HFFc6 (cell line): ENCODE results near the gene HIBCH. TPM values are rescaled to one million over a fixed set of nuclear protein-coding genes. Genes with fewer than 3 reads are reported as not detected.

Experiments
- DNase-seq: peaks from one replicate; pipeline ENCODE4 v3.0.0-alpha.2; 2018
- H3K27ac Mint-ChIP-seq: 2 replicates; pipeline ENCODE4 v1.8.0; 2020; ENCODE audit warnings: mild to moderate bottlenecking, mixed read lengths
- H3K27me3 Mint-ChIP-seq: 2 replicates; pipeline ENCODE4 v1.8.0; 2021; ENCODE audit warnings: mild to moderate bottlenecking, moderate library complexity, mixed read lengths; ENCODE audit not compliant: insufficient read depth
- H3K36me3 Mint-ChIP-seq: 2 replicates; pipeline ENCODE4 v1.8.0; 2021; ENCODE audit warnings: low read depth, mixed read lengths
- H3K4me1 Mint-ChIP-seq: 2 replicates; pipeline ENCODE4 v1.8.0; 2020; ENCODE audit warnings: low read depth, mixed read lengths
- H3K4me3 Mint-ChIP-seq: 2 replicates; pipeline ENCODE4 v1.8.0; 2020; ENCODE audit warnings: mild to moderate bottlenecking, moderate library complexity, mixed read lengths
- H3K9me3 Mint-ChIP-seq: 2 replicates; pipeline ENCODE4 v1.8.0; 2020; ENCODE audit warnings: mild to moderate bottlenecking, mixed read lengths
- CTCF ChIP-seq: fragments of 200-600 bp; sonication (generic); IDR thresholded peaks from 2 replicates; pipeline ENCODE4 v1.5.0; 2021; ENCODE audit warnings: antibody characterized with exemption, mild to moderate bottlenecking
- total RNA-seq, 6 experiments: library from RNA; stranded (reverse); fragmentation: NEBNext Ultra II Directional; extraction: Animal tissue kit (Norgen Biotek cat#: 25700); gene quantifications; 2 replicates in 1 of 6; 3 replicates in 5 of 6; pipeline ENCODE4 v1.2.3, GENCODE V29; 2021

HIBCH gene
- total RNA-seq, 6 experiments from 2014 or later, result 14.6 to 20.5 (median 17.2) TPM

DNA sequence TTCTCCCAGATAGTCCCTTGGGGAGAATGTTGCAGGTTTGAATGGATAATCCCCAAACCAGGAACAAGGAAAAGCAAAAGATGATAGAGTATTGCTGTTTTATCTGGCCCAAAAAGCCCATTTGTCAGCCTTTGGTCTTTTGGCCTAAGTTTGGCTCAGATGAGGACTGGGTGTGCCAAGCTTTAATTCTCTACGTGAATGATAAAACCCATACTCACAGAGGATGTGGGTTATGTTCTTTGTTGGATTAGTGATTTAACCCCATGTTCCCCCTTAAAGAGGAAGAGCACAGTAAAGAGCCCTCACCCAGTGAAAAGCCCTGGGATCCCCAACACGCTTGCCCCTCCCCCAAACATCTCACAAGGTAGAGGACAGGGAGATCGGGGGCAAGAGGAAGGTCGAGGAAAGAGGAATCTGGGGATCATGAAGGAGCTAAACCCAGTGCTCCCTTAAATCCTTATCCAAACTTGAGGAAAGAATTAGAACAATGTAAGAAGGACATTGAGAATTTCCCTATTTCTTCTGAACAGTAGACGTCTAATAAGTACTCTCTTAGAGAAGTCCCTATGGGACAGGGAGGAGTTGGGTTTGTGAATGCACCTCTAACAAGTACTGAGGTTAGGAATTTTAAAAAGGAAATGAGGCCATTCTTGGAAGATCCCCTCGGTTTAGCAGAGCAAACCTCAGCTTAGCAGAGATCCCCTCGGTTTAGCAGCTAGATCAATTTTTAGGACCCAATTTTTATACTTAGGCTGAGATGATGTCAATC is 105.0 kb downstream of the HIBCH start:
- Mint-ChIP-seq H3K27me3 (no peaks in the 10 kb centered on the region; the same call in 1 of the 2 replicates), H3K4me3 (no peak overlapping the region), H3K9me3 (no peaks in the 10 kb centered on the region), H3K27ac (no peak overlapping the region), H3K36me3 (no peaks in the 10 kb centered on the region), H3K4me1 (peaks cover 12% of the 10 kb centered on the region; the same call in 1 of the 2 replicates)
- DNase-seq, result no peak
- TF ChIP-seq CTCF, result no peak

GRCh38 chr2:190213441-190214335 is 105.9 kb downstream of the HIBCH start:
- H3K27ac Mint-ChIP-seq, result no peak overlapping the region
- H3K9me3 Mint-ChIP-seq, result no peaks in the 10 kb centered on the region
- DNase-seq, result no peak
- TF ChIP-seq CTCF, result no peak
- H3K36me3 Mint-ChIP-seq, result no peaks in the 10 kb centered on the region
- no peaks in the 10 kb centered on the region; the same call in 1 of the 2 replicates for H3K27me3 Mint-ChIP-seq
- H3K4me3 Mint-ChIP-seq, result no peak overlapping the region
- H3K4me1 Mint-ChIP-seq, result peaks cover 12% of the 10 kb centered on the region; the same call in 1 of the 2 replicates

DNA sequence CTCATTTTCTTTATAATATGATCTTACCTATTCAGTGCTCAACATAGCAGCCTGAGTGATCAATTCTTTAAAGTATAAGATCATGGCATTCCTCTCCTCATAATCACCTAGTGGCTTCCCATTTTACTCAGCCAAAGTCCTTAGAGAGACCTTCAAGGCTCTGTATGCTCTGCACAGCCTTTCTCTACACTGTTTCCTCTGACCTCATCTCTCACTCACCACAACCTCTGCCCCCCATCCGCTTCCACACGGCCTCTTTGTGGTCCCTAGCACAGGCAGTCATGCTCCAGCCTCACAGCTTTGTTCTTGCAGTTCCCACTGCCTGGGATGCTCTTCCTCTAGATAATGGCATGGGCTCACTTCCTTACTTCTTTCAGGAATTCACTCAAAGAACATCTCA is 109.2 kb downstream of the HIBCH start:
- H3K4me1 Mint-ChIP-seq, result peaks cover 12% of the 10 kb centered on the region; the same call in 1 of the 2 replicates
- DNase-seq, result no peak

GRCh38 chr2:190209559-190209958 is 110.1 kb downstream of the HIBCH start:
- Mint-ChIP-seq H3K27ac (no peak overlapping the region), H3K27me3 (no peaks in the 10 kb centered on the region; the same call in 1 of the 2 replicates), H3K4me3 (no peak overlapping the region), H3K9me3 (no peaks in the 10 kb centered on the region), H3K4me1 (peaks cover 6% of the 10 kb centered on the region; the same call in 1 of the 2 replicates), H3K36me3 (no peaks in the 10 kb centered on the region)
- no peak for TF ChIP-seq CTCF
- DNase-seq, result no peak

More for the DNA sequence above, 109.2 kb downstream of the HIBCH start:
- no peak for TF ChIP-seq CTCF
- no peaks in the 10 kb centered on the region for H3K9me3 Mint-ChIP-seq
- H3K4me3 Mint-ChIP-seq, result no peak overlapping the region
- H3K27me3 Mint-ChIP-seq, result no peaks in the 10 kb centered on the region; the same call in 1 of the 2 replicates
- H3K27ac Mint-ChIP-seq, result no peak overlapping the region
- no peaks in the 10 kb centered on the region for H3K36me3 Mint-ChIP-seq

DNA sequence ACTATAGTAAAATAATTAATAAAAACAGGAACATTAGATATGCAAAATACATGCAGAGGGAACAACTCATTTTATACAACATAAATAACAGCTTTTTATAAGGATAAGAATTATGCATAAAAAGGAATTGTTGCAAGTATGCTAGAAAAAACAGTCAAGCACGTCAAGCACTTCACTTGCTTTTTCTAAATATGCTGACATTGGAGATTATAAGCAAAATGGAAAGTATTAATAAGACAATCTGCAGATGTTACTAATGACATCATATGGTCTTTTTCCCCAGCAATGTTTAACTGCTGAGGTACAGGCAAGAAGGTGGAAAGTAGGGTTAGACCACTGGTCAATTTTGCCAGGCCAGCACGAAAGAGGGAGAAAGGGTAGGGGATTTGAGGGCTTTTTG is 111.7 kb downstream of the HIBCH start:
- H3K27ac Mint-ChIP-seq, result no peak overlapping the region
- H3K27me3 Mint-ChIP-seq, result no peaks in the 10 kb centered on the region
- DNase-seq, result no peak
- H3K4me3 Mint-ChIP-seq, result no peak overlapping the region
- no peaks in the 10 kb centered on the region for H3K36me3 Mint-ChIP-seq
- H3K9me3 Mint-ChIP-seq, result no peaks in the 10 kb centered on the region
- no peak for TF ChIP-seq CTCF
- H3K4me1 Mint-ChIP-seq, result no peaks in the 10 kb centered on the region; the same call in 1 of the 2 replicates
